ENCODE results near the gene TMPRSS3.

DNA sequence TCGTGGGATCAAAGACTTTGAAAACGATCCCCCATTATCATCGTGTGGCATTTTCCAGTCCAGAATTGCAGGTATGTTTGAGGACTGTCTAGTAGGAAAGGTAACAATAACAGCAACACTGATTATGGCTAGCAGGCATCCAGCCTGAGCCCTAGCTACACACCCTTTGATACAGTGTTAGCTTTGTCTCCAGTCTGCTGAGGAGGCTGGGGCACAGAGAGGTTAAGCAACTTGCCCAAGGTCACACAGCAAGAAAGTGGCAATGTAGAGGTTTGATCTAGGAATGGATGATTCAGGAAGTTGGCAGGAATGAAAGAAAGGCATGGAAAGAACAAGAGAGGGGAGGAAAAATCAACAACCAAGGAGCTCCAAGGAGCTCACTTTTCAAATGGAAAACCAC, 39.0 kb upstream of the TMPRSS3 start:
- no peak for TF ChIP-seq ZNF274 (IDR thresholded peaks at IDR 0.05; ENCODE audit: low read depth, low read length)
- TF ChIP-seq YY1 (IDR thresholded peaks at IDR 0.05; ENCODE audit: insufficient read depth, insufficient read length), result no peak

Data from NT2/D1 (cell line).